Measurements from ENCODE around the gene GNG13.

The GNG13 gene

GRCh38 chr16:808085-808386, 7.5 kb upstream of the GNG13 start:
- Histone ChIP-seq H3K9me3 (ENCODE audit: insufficient read depth, low read length) (no peaks in the 10 kb centered on the region), H3K36me3 (ENCODE audit: low read length) (no peaks in the 10 kb centered on the region), H3F3A (ENCODE audit: insufficient read depth) (no peaks in the 10 kb centered on the region), H3K4me3 (ENCODE audit: insufficient read depth, low read length, poor library complexity, severe bottlenecking) (no peak overlapping the region), H3K4me2 (ENCODE audit: low read depth, low read length, poor library complexity, severe bottlenecking) (no peak overlapping the region), H3K9ac (ENCODE audit: low read length) (no peak overlapping the region), H2AFZ (ENCODE audit: low read depth, low read length, severe bottlenecking) (no peak overlapping the region), H3K79me2 (ENCODE audit: insufficient read depth, low read length) (no peaks in the 10 kb centered on the region), H3K27me3 (ENCODE audit: low read length) (no peaks in the 10 kb centered on the region), H3K27ac (ENCODE audit: low read depth, low read length) (no peak overlapping the region), H4K20me1 (ENCODE audit: low read depth, low read length) (no peaks in the 10 kb centered on the region), H3K9me2 (replicated peaks; ENCODE audit: insufficient read depth, low read length) (no peaks in the 10 kb centered on the region)
- TF ChIP-seq, protein P1, sequence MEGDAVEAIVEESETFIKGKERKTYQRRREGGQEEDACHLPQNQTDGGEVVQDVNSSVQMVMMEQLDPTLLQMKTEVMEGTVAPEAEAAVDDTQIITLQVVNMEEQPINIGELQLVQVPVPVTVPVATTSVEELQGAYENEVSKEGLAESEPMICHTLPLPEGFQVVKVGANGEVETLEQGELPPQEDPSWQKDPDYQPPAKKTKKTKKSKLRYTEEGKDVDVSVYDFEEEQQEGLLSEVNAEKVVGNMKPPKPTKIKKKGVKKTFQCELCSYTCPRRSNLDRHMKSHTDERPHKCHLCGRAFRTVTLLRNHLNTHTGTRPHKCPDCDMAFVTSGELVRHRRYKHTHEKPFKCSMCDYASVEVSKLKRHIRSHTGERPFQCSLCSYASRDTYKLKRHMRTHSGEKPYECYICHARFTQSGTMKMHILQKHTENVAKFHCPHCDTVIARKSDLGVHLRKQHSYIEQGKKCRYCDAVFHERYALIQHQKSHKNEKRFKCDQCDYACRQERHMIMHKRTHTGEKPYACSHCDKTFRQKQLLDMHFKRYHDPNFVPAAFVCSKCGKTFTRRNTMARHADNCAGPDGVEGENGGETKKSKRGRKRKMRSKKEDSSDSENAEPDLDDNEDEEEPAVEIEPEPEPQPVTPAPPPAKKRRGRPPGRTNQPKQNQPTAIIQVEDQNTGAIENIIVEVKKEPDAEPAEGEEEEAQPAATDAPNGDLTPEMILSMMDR (IDR thresholded peaks at IDR 0.05; ENCODE audit: insufficient read depth, low read length, poor library complexity, severe bottlenecking), result no peak
- no peak for TF ChIP-seq EZH2phosphoT487 (conservative IDR thresholded peaks at IDR 0.05; ENCODE audit: low read length)

- Histone ChIP-seq H3K4me3 (ENCODE audit: insufficient read depth, low read length, poor library complexity, severe bottlenecking) (no peak overlapping the region), H3K27me3 (ENCODE audit: low read length) (no peaks in the 10 kb centered on the region), H3K9ac (ENCODE audit: low read length) (no peak overlapping the region), H4K20me1 (ENCODE audit: low read depth, low read length) (no peaks in the 10 kb centered on the region), H3F3A (ENCODE audit: insufficient read depth) (no peaks in the 10 kb centered on the region), H3K9me2 (replicated peaks; ENCODE audit: insufficient read depth, low read length) (no peaks in the 10 kb centered on the region), H3K9me3 (ENCODE audit: insufficient read depth, low read length) (no peaks in the 10 kb centered on the region), H3K79me2 (ENCODE audit: insufficient read depth, low read length) (no peaks in the 10 kb centered on the region), H2AFZ (ENCODE audit: low read depth, low read length, severe bottlenecking) (no peak overlapping the region), H3K4me2 (ENCODE audit: low read depth, low read length, poor library complexity, severe bottlenecking) (no peak overlapping the region), H3K27ac (ENCODE audit: low read depth, low read length) (no peak overlapping the region), H3K36me3 (ENCODE audit: low read length) (no peaks in the 10 kb centered on the region)
- TF ChIP-seq, protein P1 (IDR thresholded peaks at IDR 0.05; ENCODE audit: insufficient read depth, low read length, poor library complexity, severe bottlenecking), result no peak
- no peak for TF ChIP-seq EZH2phosphoT487 (conservative IDR thresholded peaks at IDR 0.05; ENCODE audit: low read length)
Measured at GRCh38 chr16:807347-808084, 7.0 kb upstream of the GNG13 start.

DNA sequence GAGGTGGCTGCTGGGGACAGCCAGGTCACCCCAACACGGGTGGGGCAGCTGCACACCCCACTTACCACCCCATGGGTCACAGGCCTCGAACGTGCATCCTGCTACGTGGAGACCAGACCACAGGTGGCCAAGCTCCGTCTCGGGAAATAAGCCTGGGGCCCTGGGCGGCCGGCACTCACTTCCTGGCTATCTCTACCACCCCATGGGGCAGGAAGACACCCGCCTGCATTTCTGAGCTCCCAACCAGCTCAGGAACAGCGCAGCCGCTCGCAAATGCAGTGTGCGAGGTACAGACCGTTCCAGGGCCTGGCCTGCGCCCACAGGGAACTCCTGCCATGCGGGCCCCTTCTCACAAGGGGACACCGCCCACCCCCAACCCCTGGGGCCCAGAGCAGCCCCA, 4.9 kb upstream of the GNG13 start:
- Histone ChIP-seq H3K4me3 (ENCODE audit: insufficient read depth, low read length, poor library complexity, severe bottlenecking) (no peak overlapping the region), H3K27ac (ENCODE audit: low read depth, low read length) (no peak overlapping the region), H3K36me3 (ENCODE audit: low read length) (no peaks in the 10 kb centered on the region), H3K27me3 (ENCODE audit: low read length) (no peaks in the 10 kb centered on the region), H2AFZ (ENCODE audit: low read depth, low read length, severe bottlenecking) (no peak overlapping the region), H3K4me2 (ENCODE audit: low read depth, low read length, poor library complexity, severe bottlenecking) (no peak overlapping the region), H3K79me2 (ENCODE audit: insufficient read depth, low read length) (no peaks in the 10 kb centered on the region), H3K9me3 (ENCODE audit: insufficient read depth, low read length) (no peaks in the 10 kb centered on the region), H3K9me2 (replicated peaks; ENCODE audit: insufficient read depth, low read length) (no peaks in the 10 kb centered on the region), H3F3A (ENCODE audit: insufficient read depth) (no peaks in the 10 kb centered on the region), H3K9ac (ENCODE audit: low read length) (no peak overlapping the region), H4K20me1 (ENCODE audit: low read depth, low read length) (no peaks in the 10 kb centered on the region)
- TF ChIP-seq EZH2phosphoT487 (conservative IDR thresholded peaks at IDR 0.05; ENCODE audit: low read length), result no peak
- TF ChIP-seq, protein P1 (IDR thresholded peaks at IDR 0.05; ENCODE audit: insufficient read depth, low read length, poor library complexity, severe bottlenecking), result no peak
